Measurements from ENCODE around the gene ANP32A.

ANP32A gene

GRCh38 chr15:68797599-68798345 lies 22.9 kb downstream of the ANP32A start:
- DNase-seq (ENCODE audit: low spot score), result peak; percentile 92

GRCh38 chr15:68797191-68797590 lies 23.5 kb downstream of the ANP32A start:
- no peak for DNase-seq (ENCODE audit: low spot score)

- no peak for DNase-seq (ENCODE audit: low spot score)
Observed at GRCh38 chr15:68796576-68796975, 24.1 kb downstream of the ANP32A start.

- DNase-seq (ENCODE audit: low spot score), result peak; percentile 96
Observed at GRCh38 chr15:68795298-68795848, 25.3 kb downstream of the ANP32A start.

- peak; percentile 82 for DNase-seq (ENCODE audit: low spot score)
Observed at GRCh38 chr15:68794863-68795262, 25.8 kb downstream of the ANP32A start.

GRCh38 chr15:68794307-68794706 lies 26.4 kb downstream of the ANP32A start:
- no peak for DNase-seq (ENCODE audit: low spot score)

GRCh38 chr15:68793776-68794175 lies 26.9 kb downstream of the ANP32A start:
- DNase-seq (ENCODE audit: low spot score), result no peak

- no peak for DNase-seq (ENCODE audit: low spot score)
Observed at GRCh38 chr15:68792901-68793766, 27.6 kb downstream of the ANP32A start.

- DNase-seq (ENCODE audit: low spot score), result no peak
Observed at GRCh38 chr15:68791431-68792283, 29.0 kb downstream of the ANP32A start.

GRCh38 chr15:68790910-68791309 lies 29.8 kb downstream of the ANP32A start:
- DNase-seq (ENCODE audit: low spot score), result no peak

GRCh38 chr15:68790242-68790575 lies 30.5 kb downstream of the ANP32A start:
- DNase-seq (ENCODE audit: low spot score), result no peak

GRCh38 chr15:68789534-68790241 lies 31.0 kb downstream of the ANP32A start:
- DNase-seq (ENCODE audit: low spot score), result no peak

GRCh38 chr15:68789091-68789490 lies 31.6 kb downstream of the ANP32A start:
- no peak for DNase-seq (ENCODE audit: low spot score)

- DNase-seq (ENCODE audit: low spot score), result no peak
Observed at GRCh38 chr15:68788264-68788624, 32.5 kb downstream of the ANP32A start.

GRCh38 chr15:68787609-68788263 lies 33.0 kb downstream of the ANP32A start:
- DNase-seq (ENCODE audit: low spot score), result no peak

- no peak for DNase-seq (ENCODE audit: low spot score)
Observed at GRCh38 chr15:68786753-68787152, 33.9 kb downstream of the ANP32A start.

GRCh38 chr15:68785541-68785940 lies 35.2 kb downstream of the ANP32A start:
- no peak for DNase-seq (ENCODE audit: low spot score)

GRCh38 chr15:68784206-68784605 lies 36.5 kb downstream of the ANP32A start:
- DNase-seq (ENCODE audit: low spot score), result no peak

GRCh38 chr15:68783226-68784058 lies 37.3 kb downstream of the ANP32A start:
- no peak for DNase-seq (ENCODE audit: low spot score)

- DNase-seq (ENCODE audit: low spot score), result no peak
Observed at GRCh38 chr15:68782589-68783161, 38.0 kb downstream of the ANP32A start.
